Measurements from ENCODE around the gene PANX1. TPM values are rescaled to one million over a fixed set of nuclear protein-coding genes. Genes with fewer than 3 reads are reported as not detected.

The PANX1 gene
- total RNA-seq, 1 donor from 2014 or later: 58.0 TPM

- no peak for TF ChIP-seq CTCF (IDR thresholded peaks at IDR 0.05; ENCODE audit: partially characterized antibody, unreplicated experiment)
- peaks cover 49% of the 10 kb centered on the region for H3K4me1 Mint-ChIP-seq (ENCODE audit: low read depth, unreplicated experiment)
- no peaks in the 10 kb centered on the region for H3K27me3 Mint-ChIP-seq (ENCODE audit: unreplicated experiment)
- no peaks in the 10 kb centered on the region for H3K36me3 Mint-ChIP-seq (ENCODE audit: unreplicated experiment)
- no peak overlapping the region for H3K4me3 Mint-ChIP-seq (ENCODE audit: unreplicated experiment)
- H3K9me3 Mint-ChIP-seq (ENCODE audit: unreplicated experiment): no peaks in the 10 kb centered on the region
- DNase-seq: no peak
- no peak overlapping the region for H3K27ac Mint-ChIP-seq (ENCODE audit: unreplicated experiment)
Measured at GRCh38 chr11:94148189-94148588, 19.5 kb downstream of the PANX1 start.

- Mint-ChIP-seq H3K27ac (ENCODE audit: unreplicated experiment) (no peak overlapping the region), H3K4me3 (ENCODE audit: unreplicated experiment) (no peak overlapping the region), H3K36me3 (ENCODE audit: unreplicated experiment) (no peaks in the 10 kb centered on the region), H3K27me3 (ENCODE audit: unreplicated experiment) (no peaks in the 10 kb centered on the region), H3K4me1 (ENCODE audit: low read depth, unreplicated experiment) (peaks cover 47% of the 10 kb centered on the region), H3K9me3 (ENCODE audit: unreplicated experiment) (no peaks in the 10 kb centered on the region)
- no peak for DNase-seq
- TF ChIP-seq CTCF (IDR thresholded peaks at IDR 0.05; ENCODE audit: partially characterized antibody, unreplicated experiment): no peak
Measured at GRCh38 chr11:94149431-94150017, 20.9 kb downstream of the PANX1 start.

GRCh38 chr11:94150056-94150455 lies 21.4 kb downstream of the PANX1 start:
- Mint-ChIP-seq H3K27me3 (ENCODE audit: unreplicated experiment) (no peaks in the 10 kb centered on the region), H3K27ac (ENCODE audit: unreplicated experiment) (no peak overlapping the region), H3K4me1 (ENCODE audit: low read depth, unreplicated experiment) (peaks cover 47% of the 10 kb centered on the region), H3K9me3 (ENCODE audit: unreplicated experiment) (no peaks in the 10 kb centered on the region), H3K36me3 (ENCODE audit: unreplicated experiment) (no peaks in the 10 kb centered on the region), H3K4me3 (ENCODE audit: unreplicated experiment) (no peak overlapping the region)
- DNase-seq: no peak
- TF ChIP-seq CTCF (IDR thresholded peaks at IDR 0.05; ENCODE audit: partially characterized antibody, unreplicated experiment): no peak

- DNase-seq: no peak
- H3K4me1 Mint-ChIP-seq (ENCODE audit: low read depth, unreplicated experiment): peaks cover 45% of the 10 kb centered on the region
- no peaks in the 10 kb centered on the region for H3K36me3 Mint-ChIP-seq (ENCODE audit: unreplicated experiment)
- H3K9me3 Mint-ChIP-seq (ENCODE audit: unreplicated experiment): no peaks in the 10 kb centered on the region
- no peaks in the 10 kb centered on the region for H3K27me3 Mint-ChIP-seq (ENCODE audit: unreplicated experiment)
- H3K4me3 Mint-ChIP-seq (ENCODE audit: unreplicated experiment): no peak overlapping the region
- no peak for TF ChIP-seq CTCF (IDR thresholded peaks at IDR 0.05; ENCODE audit: partially characterized antibody, unreplicated experiment)
- H3K27ac Mint-ChIP-seq (ENCODE audit: unreplicated experiment): no peak overlapping the region
Measured at GRCh38 chr11:94150704-94151685, 22.4 kb downstream of the PANX1 start.

Measured in glutamatergic neuron (in vitro differentiated cells).